ENCODE results near the gene ADAM17. TPM values are rescaled to one million over a fixed set of nuclear protein-coding genes. Genes with fewer than 3 reads are reported as not detected.
"Not testable (repeated sequence)": the region's sequence is repeated elsewhere in the genome, so short reads cannot be mapped to it uniquely, and the experiment has no call there.

ADAM17 gene
- total RNA-seq, 1 donor from 2014 or later: 23.3 TPM

DNA sequence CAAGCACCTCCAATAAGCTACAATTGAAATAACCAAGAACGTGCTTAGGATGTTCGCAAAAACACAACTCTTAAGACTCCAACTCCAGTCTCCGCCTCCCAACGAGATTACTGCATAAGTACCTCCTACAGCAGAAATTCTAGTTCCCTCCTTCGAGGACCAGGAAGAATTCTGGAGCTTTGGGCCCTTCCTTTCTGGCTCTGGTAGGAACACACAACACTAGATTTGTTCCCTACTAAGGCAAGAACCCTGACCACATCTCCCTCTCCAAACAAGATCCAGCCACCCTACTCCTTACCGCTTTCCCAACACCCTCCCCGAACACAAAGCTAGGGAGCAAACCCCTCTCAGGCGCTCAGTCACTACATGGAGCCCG is 721 bp downstream of the ADAM17 start:
- H3K27ac Mint-ChIP-seq: peak overlapping the region; percentile 97
- peaks cover 40% of the 10 kb centered on the region for H3K4me1 Mint-ChIP-seq (ENCODE audit: low read depth)
- no peaks in the 10 kb centered on the region for H3K27me3 Mint-ChIP-seq (ENCODE audit: low read depth)
- peaks cover 19% of the 10 kb centered on the region for H3K36me3 Mint-ChIP-seq (ENCODE audit: low read depth)
- H3K9me3 Mint-ChIP-seq: no peaks in the 10 kb centered on the region
- intact Hi-C loops (cut with micrococcal nuclease): loop anchor here (1.0 to 10.0 kb wide), 7 partner anchors 20 to 490 kb away; partner anchors contain the start of gene KLF11
- peak overlapping the region; percentile 97 for H3K4me3 Mint-ChIP-seq (ENCODE audit: low read depth)
- peak; percentile 26 for DNase-seq (ENCODE audit: low spot score)

DNA sequence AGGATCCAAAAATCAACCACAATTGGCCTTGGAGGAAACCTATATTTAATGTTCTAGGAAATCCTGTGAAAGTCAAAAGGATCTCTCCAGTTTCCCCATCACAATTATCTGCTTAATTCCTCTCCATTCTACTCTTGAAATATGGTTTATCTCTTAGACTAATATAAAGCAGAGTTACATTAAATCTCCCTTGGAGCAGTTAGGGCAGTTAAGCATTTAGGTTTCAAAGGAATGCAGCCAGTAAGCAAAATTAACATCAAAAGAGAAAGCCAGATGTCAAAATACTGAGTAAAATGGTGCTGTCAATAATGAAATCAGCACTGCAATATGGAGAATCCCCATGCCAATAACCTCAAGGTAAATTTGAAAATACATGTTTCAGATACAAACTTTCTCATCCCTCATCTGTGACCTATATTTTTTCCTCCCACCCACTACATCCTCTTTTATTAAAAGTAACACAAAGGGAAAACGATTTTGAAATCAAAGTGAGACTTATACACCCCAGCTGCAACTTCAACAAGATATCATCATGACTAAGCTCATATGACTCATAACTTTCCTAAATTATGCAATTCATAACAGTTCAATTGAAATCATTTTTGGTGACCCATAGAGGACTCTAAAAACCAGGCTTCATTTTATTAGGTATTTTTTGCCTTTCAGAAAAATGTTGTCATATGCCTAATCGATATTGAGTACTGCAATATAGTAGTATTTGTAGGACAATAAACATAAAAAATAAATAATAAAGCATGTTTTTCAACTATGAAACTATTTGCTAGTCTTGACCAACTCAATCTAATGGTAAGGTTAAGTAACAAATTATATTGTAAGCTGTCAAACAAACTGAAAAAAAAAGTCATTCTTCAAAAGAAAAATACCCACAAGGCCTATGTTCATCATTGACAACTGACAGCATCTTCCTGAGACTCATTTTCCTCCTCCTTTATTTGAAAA is 3.1 kb downstream of the ADAM17 start:
- no peaks in the 10 kb centered on the region for H3K9me3 Mint-ChIP-seq
- peaks cover 51% of the 10 kb centered on the region for H3K4me1 Mint-ChIP-seq (ENCODE audit: low read depth)
- no peak for DNase-seq (ENCODE audit: low spot score)
- no peaks in the 10 kb centered on the region for H3K27me3 Mint-ChIP-seq (ENCODE audit: low read depth)
- peaks cover 14% of the 10 kb centered on the region for H3K36me3 Mint-ChIP-seq (ENCODE audit: low read depth)
- intact Hi-C loops (cut with micrococcal nuclease): loop anchor here (1.0 to 10.0 kb wide), 6 partner anchors 56 to 492 kb away; partner anchors contain the start of genes CPSF3, ITGB1BP1 and KLF11
- peak overlapping the region; percentile 23 for H3K4me3 Mint-ChIP-seq (ENCODE audit: low read depth)
- peak overlapping the region; percentile 65 for H3K27ac Mint-ChIP-seq

DNA sequence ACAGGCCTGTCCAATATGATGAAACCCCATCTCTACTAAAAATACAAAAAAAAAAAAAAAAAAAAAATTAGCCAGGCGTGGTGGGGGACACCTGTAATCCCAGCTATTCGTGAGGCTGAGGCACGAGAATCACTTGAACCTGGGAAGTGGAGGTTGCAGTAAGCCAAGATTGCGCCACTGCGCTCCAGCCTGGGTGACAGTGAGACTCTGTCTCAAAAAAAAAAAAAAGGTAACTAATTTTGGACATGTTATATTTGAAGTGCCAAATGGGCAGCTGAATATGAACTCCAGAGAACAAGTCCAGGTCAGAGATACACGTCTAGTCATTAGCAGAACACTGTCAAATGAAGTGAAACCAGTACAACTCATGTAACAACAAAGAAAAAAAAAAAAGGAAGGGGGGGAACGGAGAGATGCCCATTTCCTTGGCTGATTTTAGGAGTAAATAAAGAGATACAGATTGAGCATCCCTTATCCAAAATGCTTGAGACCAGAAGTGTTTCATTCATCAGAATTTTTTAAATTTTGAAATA is 4.7 kb downstream of the ADAM17 start:
- not testable (repeated sequence) for H3K9me3 Mint-ChIP-seq; H3K4me3 Mint-ChIP-seq (ENCODE audit: low read depth); H3K27me3 Mint-ChIP-seq (ENCODE audit: low read depth); H3K27ac Mint-ChIP-seq; DNase-seq (ENCODE audit: low spot score)
- intact Hi-C loops (cut with micrococcal nuclease): loop anchor here (5.0 to 10.0 kb wide), 2 partner anchors 74 to 494 kb away; partner anchors contain the start of gene KLF11
- Mint-ChIP-seq H3K4me1 (ENCODE audit: low read depth) (peaks cover 56% of the 10 kb centered on the region), H3K36me3 (ENCODE audit: low read depth) (peaks cover 14% of the 10 kb centered on the region)

DNA sequence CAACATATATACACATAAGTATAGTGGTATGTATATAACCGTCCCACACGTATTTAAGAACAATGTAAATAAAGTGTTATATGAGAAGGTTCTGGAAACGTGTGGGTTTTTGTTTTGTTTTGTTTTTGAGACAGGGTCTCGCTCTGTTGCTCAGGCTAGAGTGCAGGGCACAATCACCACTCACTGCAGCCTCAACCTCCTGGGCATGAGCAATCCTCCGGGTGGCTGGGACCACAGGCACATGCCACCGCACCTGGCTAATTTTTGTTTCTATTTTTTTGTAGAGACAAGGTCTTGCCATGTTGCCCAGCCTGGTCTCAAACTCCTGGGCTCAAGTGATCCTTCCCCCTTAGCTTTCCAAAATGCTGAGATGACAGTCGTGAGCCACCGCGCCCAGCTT is 6.2 kb downstream of the ADAM17 start:
- H3K4me1 Mint-ChIP-seq (ENCODE audit: low read depth): peaks cover 54% of the 10 kb centered on the region

DNA sequence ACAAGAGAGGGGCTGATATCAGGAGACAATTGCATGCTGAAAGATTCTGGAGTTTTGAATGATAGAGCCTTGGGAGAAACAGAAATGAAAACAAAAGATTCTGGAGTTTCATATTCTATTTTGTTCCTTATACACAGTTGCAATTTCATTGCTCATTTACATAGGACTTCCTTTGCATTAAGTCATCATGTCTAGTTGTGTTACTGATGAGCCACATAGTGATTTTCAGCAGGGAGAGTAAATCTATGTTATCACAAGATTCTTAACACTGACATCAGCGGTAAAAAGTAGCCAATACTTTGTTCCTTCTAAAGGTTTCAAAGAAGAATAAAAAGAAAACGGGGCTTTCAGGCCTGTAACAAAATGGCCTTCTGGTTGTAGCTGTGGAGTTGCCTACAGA is 7.1 kb downstream of the ADAM17 start:
- intact Hi-C loops (cut with micrococcal nuclease): no loop called here
- no peak for DNase-seq (ENCODE audit: low spot score)
- H3K27ac Mint-ChIP-seq: peak overlapping the region; percentile 72
- H3K4me1 Mint-ChIP-seq (ENCODE audit: low read depth): peaks cover 58% of the 10 kb centered on the region
- H3K9me3 Mint-ChIP-seq: no peaks in the 10 kb centered on the region
- H3K36me3 Mint-ChIP-seq (ENCODE audit: low read depth): peaks cover 12% of the 10 kb centered on the region
- peak overlapping the region; percentile 57 for H3K4me3 Mint-ChIP-seq (ENCODE audit: low read depth)
- H3K27me3 Mint-ChIP-seq (ENCODE audit: low read depth): no peaks in the 10 kb centered on the region

More for the DNA sequence above, 6.2 kb downstream of the ADAM17 start:
- intact Hi-C loops (cut with micrococcal nuclease): no loop called here
- Mint-ChIP-seq H3K27me3 (ENCODE audit: low read depth) (no peaks in the 10 kb centered on the region), H3K36me3 (ENCODE audit: low read depth) (peaks cover 15% of the 10 kb centered on the region), H3K4me3 (ENCODE audit: low read depth) (no peak overlapping the region), H3K9me3 (no peaks in the 10 kb centered on the region), H3K27ac (no peak overlapping the region)
- no peak for DNase-seq (ENCODE audit: low spot score)

DNA sequence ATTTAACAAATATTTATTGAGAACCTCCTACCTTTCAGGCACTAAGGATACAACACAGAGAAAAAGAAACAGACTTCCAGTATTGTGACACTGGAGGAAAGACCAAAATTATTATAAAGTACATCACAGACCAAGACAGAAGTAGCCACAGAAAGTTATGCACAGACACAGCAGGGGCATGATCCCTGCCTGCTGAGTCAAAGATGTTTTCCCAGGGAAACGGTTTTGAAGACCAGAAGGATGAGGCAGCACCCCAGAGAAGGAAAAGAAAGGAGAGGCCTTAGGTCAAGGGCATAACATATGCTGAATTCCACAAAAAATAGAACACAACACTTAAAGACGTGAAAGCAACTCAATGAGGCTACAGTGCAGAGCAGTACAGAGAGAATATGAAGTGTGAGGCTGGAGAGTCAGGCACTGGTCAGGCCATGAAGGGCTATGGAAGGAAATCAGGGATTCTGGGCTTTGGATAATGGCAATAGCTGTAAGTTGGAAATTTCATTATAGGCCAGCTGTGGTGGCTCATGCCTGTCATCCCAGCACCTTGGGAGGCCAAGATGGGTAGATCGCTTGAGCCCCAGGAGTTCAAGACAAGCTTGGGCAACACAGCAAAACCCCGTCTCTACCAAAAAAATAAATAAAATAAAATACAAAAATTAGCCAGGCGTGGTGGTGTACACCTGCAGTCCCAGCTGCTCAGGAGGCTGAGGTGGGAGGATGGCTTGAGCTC is 8.2 kb downstream of the ADAM17 start:
- Mint-ChIP-seq H3K36me3 (ENCODE audit: low read depth) (peaks cover 18% of the 10 kb centered on the region), H3K27ac (no peak overlapping the region), H3K4me3 (ENCODE audit: low read depth) (peak overlapping the region; percentile 7), H3K9me3 (no peaks in the 10 kb centered on the region), H3K27me3 (ENCODE audit: low read depth) (no peaks in the 10 kb centered on the region), H3K4me1 (ENCODE audit: low read depth) (peaks cover 54% of the 10 kb centered on the region)
- DNase-seq (ENCODE audit: low spot score): no peak
- intact Hi-C loops (cut with micrococcal nuclease): no loop called here

DNA sequence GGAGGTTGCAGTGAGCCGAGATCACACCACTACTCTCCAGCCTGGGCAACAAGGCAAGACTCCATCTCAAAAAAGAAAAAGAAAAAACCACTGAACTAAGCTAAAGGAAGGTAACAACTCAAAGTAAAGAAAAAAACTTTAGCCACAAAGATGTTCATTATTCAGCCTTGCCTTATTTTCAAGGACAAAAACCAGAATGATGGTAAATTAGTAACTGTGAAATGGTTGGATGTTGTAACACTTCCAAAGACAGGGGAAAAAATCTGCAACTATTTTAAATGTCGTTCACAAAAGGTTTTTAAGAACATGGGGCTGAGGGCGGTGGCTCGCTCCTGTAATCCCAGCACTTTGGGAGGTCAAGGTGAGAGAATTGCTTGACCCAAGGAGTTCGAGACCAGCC is 10.1 kb downstream of the ADAM17 start:
- Mint-ChIP-seq H3K4me3 (ENCODE audit: low read depth) (no peak overlapping the region), H3K27me3 (ENCODE audit: low read depth) (no peaks in the 10 kb centered on the region), H3K27ac (no peak overlapping the region), H3K4me1 (ENCODE audit: low read depth) (peaks cover 43% of the 10 kb centered on the region), H3K36me3 (ENCODE audit: low read depth) (peaks cover 18% of the 10 kb centered on the region), H3K9me3 (no peaks in the 10 kb centered on the region)
- no peak for DNase-seq (ENCODE audit: low spot score)
- intact Hi-C loops (cut with micrococcal nuclease): no loop called here

DNA sequence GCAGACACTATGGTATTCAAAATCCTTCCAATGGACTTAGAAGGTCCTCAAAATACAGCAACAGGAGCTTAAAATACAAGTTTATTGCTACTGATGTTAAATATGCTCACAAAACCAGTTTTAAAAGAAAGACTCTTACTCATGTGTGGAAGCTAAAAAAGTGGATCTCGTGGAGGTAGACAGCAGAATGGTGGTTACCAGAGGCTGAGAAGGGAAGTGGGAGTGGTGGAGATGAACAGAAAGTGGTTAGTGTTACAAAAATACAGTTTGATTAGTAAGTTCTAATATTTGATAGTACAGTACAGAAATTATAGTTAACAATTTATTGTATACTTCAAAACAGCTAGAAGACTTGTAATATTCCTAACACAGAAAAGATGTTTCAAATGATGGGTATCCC is 12.1 kb downstream of the ADAM17 start:
- no peak overlapping the region for H3K4me3 Mint-ChIP-seq (ENCODE audit: low read depth)
- no peak for DNase-seq (ENCODE audit: low spot score)
- H3K4me1 Mint-ChIP-seq (ENCODE audit: low read depth): peaks cover 39% of the 10 kb centered on the region
- intact Hi-C loops (cut with micrococcal nuclease): no loop called here
- peaks cover 22% of the 10 kb centered on the region for H3K36me3 Mint-ChIP-seq (ENCODE audit: low read depth)
- no peaks in the 10 kb centered on the region for H3K9me3 Mint-ChIP-seq
- no peaks in the 10 kb centered on the region for H3K27me3 Mint-ChIP-seq (ENCODE audit: low read depth)
- H3K27ac Mint-ChIP-seq: no peak overlapping the region

DNA sequence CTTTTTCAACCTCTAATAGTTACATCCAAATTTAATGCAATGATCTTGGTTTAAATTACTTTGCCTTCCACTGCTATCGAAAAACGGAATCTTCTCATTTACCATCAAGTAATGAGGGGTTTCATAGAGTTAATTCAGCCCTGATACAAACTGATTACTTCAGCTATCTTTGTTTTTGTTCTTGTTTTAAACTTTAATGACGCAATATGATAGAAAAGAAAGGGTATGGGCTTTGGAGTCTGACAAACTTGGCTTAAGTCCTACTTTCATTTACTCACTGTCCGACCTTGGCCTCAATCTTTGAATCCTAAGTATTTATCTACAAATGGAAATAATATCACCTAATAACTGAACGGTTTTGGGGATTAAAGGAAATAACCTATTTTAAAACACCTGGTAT is 16.1 kb downstream of the ADAM17 start:
- Mint-ChIP-seq H3K36me3 (ENCODE audit: low read depth) (peaks cover 37% of the 10 kb centered on the region), H3K4me3 (ENCODE audit: low read depth) (no peak overlapping the region), H3K27me3 (ENCODE audit: low read depth) (no peaks in the 10 kb centered on the region), H3K9me3 (no peaks in the 10 kb centered on the region), H3K27ac (no peak overlapping the region), H3K4me1 (ENCODE audit: low read depth) (peaks cover 32% of the 10 kb centered on the region)
- intact Hi-C loops (cut with micrococcal nuclease): no loop called here
- DNase-seq (ENCODE audit: low spot score): no peak

DNA sequence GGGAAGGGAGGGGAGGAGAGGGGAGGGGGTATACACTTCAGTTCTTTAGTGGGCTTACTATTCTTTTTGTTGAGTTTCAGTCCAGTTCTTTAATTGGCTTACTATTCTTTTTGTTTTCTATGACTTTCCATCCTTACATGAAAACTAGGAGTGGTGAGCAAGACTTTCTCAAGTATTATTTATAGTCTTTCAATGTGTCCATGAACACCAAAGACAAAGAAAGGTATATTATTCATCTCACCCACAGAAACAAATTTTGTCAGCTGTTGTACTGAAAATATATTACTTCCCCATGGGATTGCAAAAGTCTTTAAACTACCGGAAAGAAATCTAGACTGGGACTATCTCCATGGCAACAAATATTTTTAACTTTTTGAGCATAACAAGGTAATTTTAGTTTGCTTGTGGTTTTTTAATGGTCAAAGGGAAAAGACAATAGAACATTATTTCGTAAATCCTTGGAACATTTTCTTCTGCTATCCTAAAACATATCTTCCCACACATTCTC is 17.6 kb downstream of the ADAM17 start:
- H3K4me1 Mint-ChIP-seq (ENCODE audit: low read depth): peaks cover 26% of the 10 kb centered on the region
- no peak for DNase-seq (ENCODE audit: low spot score)
- peaks cover 36% of the 10 kb centered on the region for H3K36me3 Mint-ChIP-seq (ENCODE audit: low read depth)
- H3K9me3 Mint-ChIP-seq: no peaks in the 10 kb centered on the region
- intact Hi-C loops (cut with micrococcal nuclease): no loop called here
- no peaks in the 10 kb centered on the region for H3K27me3 Mint-ChIP-seq (ENCODE audit: low read depth)
- H3K27ac Mint-ChIP-seq: no peak overlapping the region
- no peak overlapping the region for H3K4me3 Mint-ChIP-seq (ENCODE audit: low read depth)

DNA sequence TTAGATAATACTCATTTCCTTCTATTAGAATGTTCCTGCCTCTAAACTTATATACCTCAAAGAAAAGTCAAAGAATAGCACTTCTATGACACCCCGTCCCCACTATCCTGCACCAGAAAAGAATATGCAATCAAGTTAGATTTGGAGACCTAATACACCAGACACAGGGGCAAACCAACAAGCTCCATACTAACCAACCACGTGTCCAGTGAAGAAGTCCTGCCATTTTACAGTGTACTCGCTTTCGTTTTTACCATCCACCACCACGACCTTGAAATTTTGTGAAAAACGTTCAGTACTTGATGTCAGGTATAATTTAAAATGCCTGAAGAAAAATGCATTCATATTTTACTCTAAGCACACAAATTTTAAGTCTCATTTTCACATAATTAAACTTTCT is 19.1 kb downstream of the ADAM17 start:
- H3K27ac Mint-ChIP-seq: no peak overlapping the region
- no peaks in the 10 kb centered on the region for H3K27me3 Mint-ChIP-seq (ENCODE audit: low read depth)
- H3K4me3 Mint-ChIP-seq (ENCODE audit: low read depth): no peak overlapping the region
- H3K36me3 Mint-ChIP-seq (ENCODE audit: low read depth): peaks cover 38% of the 10 kb centered on the region
- intact Hi-C loops (cut with micrococcal nuclease): no loop called here
- no peaks in the 10 kb centered on the region for H3K9me3 Mint-ChIP-seq
- no peak for DNase-seq (ENCODE audit: low spot score)
- peaks cover 26% of the 10 kb centered on the region for H3K4me1 Mint-ChIP-seq (ENCODE audit: low read depth)

DNA sequence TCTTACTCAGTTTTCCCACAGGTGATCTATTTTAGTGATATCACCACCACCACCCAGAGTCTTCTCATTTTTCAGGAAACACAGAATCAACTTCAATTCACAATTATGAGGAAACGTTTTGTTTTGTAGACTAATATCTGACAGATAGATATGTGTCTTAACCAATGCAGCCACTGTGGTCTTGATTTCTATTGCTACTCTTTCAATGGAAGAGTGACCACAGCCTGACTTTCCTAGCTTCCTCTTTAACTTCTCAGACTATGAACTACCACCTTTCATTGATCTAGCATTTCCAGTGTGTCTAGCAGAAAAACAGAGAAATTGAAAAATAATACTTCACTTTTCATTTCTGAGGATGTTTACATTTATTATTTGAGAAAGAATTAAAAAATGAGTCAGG is 20.5 kb downstream of the ADAM17 start:
- no peaks in the 10 kb centered on the region for H3K9me3 Mint-ChIP-seq
- peaks cover 26% of the 10 kb centered on the region for H3K4me1 Mint-ChIP-seq (ENCODE audit: low read depth)
- intact Hi-C loops (cut with micrococcal nuclease): no loop called here
- H3K4me3 Mint-ChIP-seq (ENCODE audit: low read depth): no peak overlapping the region
- H3K27ac Mint-ChIP-seq: no peak overlapping the region
- peaks cover 35% of the 10 kb centered on the region for H3K36me3 Mint-ChIP-seq (ENCODE audit: low read depth)
- no peak for DNase-seq (ENCODE audit: low spot score)
- H3K27me3 Mint-ChIP-seq (ENCODE audit: low read depth): no peaks in the 10 kb centered on the region
